Mesothelial cell of epicardium (in vitro differentiated cells): Measurements from ENCODE around the gene RNF113B. TPM values are rescaled to one million over a fixed set of nuclear protein-coding genes. Genes with fewer than 3 reads are reported as not detected.
A peak's percentile ranks its signal among the peaks of the same experiment; 100 is the strongest.

Experiments
- DNase-seq, 2 experiments: peaks; one replicate each; pipeline ENCODE4 v3.0.0; 2021; ENCODE audit warnings: low spot score in 2 of 2; ENCODE audit not compliant: unreplicated experiment in 2 of 2
- H3K27ac Mint-ChIP-seq: 2 replicates; pipeline ENCODE4 v1.8.0; 2021; ENCODE audit warnings: mixed read lengths
- H3K27me3 Mint-ChIP-seq: 2 replicates; pipeline ENCODE4 v1.8.0; 2021; ENCODE audit warnings: low read depth, mixed read lengths
- H3K36me3 Mint-ChIP-seq: 2 replicates; pipeline ENCODE4 v1.8.0; 2021; ENCODE audit warnings: mixed read lengths
- H3K4me1 Mint-ChIP-seq: 2 replicates; pipeline ENCODE4 v1.8.0; 2021; ENCODE audit warnings: mixed read lengths
- H3K4me3 Mint-ChIP-seq: 2 replicates; pipeline ENCODE4 v1.8.0; 2021; ENCODE audit warnings: mild to moderate bottlenecking, moderate library complexity, mixed read lengths
- H3K9me3 Mint-ChIP-seq: 2 replicates; pipeline ENCODE4 v1.8.0; 2021; ENCODE audit warnings: mixed read lengths
- total RNA-seq: library from RNA; stranded (reverse); gene quantifications from 3 replicates; pipeline ENCODE4 v1.2.1, GENCODE V29; 2021
- TF ChIP-seq, protein P1 (sequence below): fragments of 200-600 bp; sonication (generic); IDR thresholded peaks from one replicate; pipeline ENCODE4 v1.5.0; 2021; ENCODE audit warnings: antibody characterized with exemption; ENCODE audit not compliant: unreplicated experiment

Gene RNF113B
- total RNA-seq, 1 donor from 2014 or later: not detected

DNA sequence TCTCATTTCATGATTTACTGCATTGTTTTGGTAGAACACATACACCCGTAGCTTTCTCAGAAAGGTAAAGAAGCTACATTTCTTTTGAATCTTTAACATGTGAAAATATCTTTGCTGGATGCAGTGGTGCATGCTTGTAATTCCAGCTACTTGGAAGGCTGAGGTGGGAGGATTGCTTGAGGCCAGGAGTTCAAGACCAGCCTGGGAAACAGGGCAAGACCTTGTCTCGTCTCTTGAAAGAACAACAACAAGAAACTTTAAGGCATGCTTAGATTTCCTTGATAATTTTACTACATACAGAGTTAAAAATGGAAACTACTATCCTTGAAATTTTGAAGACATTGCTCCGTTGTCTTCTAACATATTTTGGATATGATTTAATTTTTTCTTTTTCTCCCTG lies 7.7 kb downstream of the RNF113B start:
- no peak for DNase-seq
- TF ChIP-seq, protein P1, sequence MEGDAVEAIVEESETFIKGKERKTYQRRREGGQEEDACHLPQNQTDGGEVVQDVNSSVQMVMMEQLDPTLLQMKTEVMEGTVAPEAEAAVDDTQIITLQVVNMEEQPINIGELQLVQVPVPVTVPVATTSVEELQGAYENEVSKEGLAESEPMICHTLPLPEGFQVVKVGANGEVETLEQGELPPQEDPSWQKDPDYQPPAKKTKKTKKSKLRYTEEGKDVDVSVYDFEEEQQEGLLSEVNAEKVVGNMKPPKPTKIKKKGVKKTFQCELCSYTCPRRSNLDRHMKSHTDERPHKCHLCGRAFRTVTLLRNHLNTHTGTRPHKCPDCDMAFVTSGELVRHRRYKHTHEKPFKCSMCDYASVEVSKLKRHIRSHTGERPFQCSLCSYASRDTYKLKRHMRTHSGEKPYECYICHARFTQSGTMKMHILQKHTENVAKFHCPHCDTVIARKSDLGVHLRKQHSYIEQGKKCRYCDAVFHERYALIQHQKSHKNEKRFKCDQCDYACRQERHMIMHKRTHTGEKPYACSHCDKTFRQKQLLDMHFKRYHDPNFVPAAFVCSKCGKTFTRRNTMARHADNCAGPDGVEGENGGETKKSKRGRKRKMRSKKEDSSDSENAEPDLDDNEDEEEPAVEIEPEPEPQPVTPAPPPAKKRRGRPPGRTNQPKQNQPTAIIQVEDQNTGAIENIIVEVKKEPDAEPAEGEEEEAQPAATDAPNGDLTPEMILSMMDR: no peak
- peaks cover 14% of the 10 kb centered on the region for H3K36me3 Mint-ChIP-seq
- peak overlapping the region; percentile 23 for H3K27ac Mint-ChIP-seq
- H3K9me3 Mint-ChIP-seq: peaks cover 8% of the 10 kb centered on the region
- H3K4me3 Mint-ChIP-seq: no peak overlapping the region
- H3K27me3 Mint-ChIP-seq: no peaks in the 10 kb centered on the region
- peaks cover 54% of the 10 kb centered on the region for H3K4me1 Mint-ChIP-seq

DNA sequence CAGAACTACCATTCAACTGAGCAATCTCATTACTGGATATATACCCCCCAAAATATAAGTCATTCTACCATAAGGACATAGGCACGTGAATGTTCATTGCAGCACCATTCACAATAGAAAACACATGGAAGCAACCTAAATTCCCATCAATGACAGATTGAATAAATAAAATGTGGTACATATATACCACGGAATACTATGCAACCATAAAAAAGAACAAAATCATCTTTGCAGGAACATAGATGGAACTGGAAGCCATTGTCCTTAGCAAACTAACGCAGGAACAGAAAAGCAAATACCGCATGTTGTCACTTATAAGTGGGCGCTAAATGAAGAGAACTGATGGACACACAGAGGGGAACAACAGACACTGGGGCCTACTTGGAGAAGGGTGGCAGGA lies 14.1 kb downstream of the RNF113B start:
- H3K27ac Mint-ChIP-seq: no peak overlapping the region
- peaks cover 19% of the 10 kb centered on the region for H3K36me3 Mint-ChIP-seq
- TF ChIP-seq, protein P1: no peak
- no peak for DNase-seq
- H3K4me1 Mint-ChIP-seq: peaks cover 23% of the 10 kb centered on the region
- H3K9me3 Mint-ChIP-seq: peaks cover 6% of the 10 kb centered on the region
- H3K4me3 Mint-ChIP-seq: no peak overlapping the region
- H3K27me3 Mint-ChIP-seq: no peaks in the 10 kb centered on the region

DNA sequence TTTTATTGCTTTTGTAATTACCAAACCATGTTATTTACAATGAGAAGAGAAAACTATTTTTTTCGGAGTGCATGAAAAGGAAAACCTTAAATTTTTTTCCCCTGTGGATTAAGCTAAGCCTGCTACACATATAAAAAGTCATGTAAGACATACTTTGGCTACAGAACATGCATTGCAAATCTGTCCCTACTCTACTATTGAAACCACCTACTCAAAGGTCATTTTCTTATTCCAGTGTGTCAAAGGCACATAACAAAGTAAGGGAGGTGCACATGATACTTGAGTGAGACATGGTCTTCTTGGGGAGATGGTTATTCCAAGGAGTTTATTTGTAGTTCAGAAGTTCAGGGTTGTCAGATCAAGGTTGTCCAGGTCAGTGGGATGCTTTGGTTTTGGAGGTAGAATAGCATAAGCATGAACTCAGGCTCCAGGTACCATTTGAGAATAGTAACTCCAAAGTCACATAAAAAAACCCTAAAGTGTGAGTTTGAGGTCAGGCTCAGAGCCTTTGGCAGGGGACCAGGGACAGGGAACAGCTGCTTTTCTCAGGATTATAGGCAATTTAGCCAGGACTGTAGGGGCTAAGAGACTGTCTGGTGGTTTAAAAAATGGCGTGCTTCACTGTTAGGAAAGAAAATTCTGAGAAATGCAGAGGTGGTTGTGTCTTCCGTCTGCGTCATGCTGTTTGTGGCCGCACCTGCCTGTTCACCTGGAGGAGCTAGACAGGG lies 18.7 kb downstream of the RNF113B start:
- H3K36me3 Mint-ChIP-seq: peaks cover 23% of the 10 kb centered on the region
- peaks cover 6% of the 10 kb centered on the region for H3K9me3 Mint-ChIP-seq
- DNase-seq: no peak
- no peak overlapping the region for H3K4me3 Mint-ChIP-seq
- H3K27ac Mint-ChIP-seq: peak overlapping the region; percentile 84
- TF ChIP-seq, protein P1: no peak
- H3K4me1 Mint-ChIP-seq: peaks cover 37% of the 10 kb centered on the region
- H3K27me3 Mint-ChIP-seq: no peaks in the 10 kb centered on the region

DNA sequence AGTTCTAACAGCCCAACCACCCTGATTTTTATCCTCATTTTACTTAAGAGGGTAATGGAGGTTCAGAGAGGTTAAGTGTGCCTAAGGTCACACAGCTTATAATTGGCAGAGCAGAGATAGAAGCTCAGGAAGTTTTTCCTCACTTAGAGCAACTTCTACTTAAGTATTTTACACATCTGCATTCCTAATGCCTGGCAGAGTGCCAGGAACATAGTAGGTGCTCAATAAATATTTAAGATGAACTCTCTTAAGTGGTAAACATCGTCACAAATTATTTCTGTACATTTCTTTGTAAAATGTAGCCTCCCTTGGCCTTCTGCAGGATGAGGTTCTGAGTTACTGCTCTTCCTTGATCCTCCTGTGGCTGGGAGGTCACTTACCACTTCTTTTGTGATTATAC lies 19.5 kb downstream of the RNF113B start:
- peaks cover 37% of the 10 kb centered on the region for H3K4me1 Mint-ChIP-seq
- no peak overlapping the region for H3K4me3 Mint-ChIP-seq
- peak overlapping the region; percentile 86 for H3K27ac Mint-ChIP-seq
- TF ChIP-seq, protein P1: no peak
- H3K9me3 Mint-ChIP-seq: peaks cover 2% of the 10 kb centered on the region
- no peak for DNase-seq
- H3K27me3 Mint-ChIP-seq: no peaks in the 10 kb centered on the region
- H3K36me3 Mint-ChIP-seq: peaks cover 17% of the 10 kb centered on the region

- DNase-seq: no peak
- H3K4me3 Mint-ChIP-seq: no peak overlapping the region
- H3K27me3 Mint-ChIP-seq: no peaks in the 10 kb centered on the region
- peak overlapping the region; percentile 86 for H3K27ac Mint-ChIP-seq
- TF ChIP-seq, protein P1: no peak
- H3K36me3 Mint-ChIP-seq: peaks cover 13% of the 10 kb centered on the region
- H3K4me1 Mint-ChIP-seq: peaks cover 37% of the 10 kb centered on the region
- no peaks in the 10 kb centered on the region for H3K9me3 Mint-ChIP-seq
These were observed 19.9 kb downstream of the RNF113B start for GRCh38 chr13:98157188-98157587.
